Spleen (tissue), 11 donors: ENCODE data around the gene ZNF581. TPM values are rescaled to one million over a fixed set of nuclear protein-coding genes. Genes with fewer than 3 reads are reported as not detected.
A peak's percentile ranks its signal among the peaks of the same experiment; 100 is the strongest.

Source experiments
- DNase-seq: peaks from one replicate; pipeline ENCODE4 v3.0.0-alpha.2; 2020
- H3K27ac ChIP-seq, 8 donors: fragments of 200-600 bp; sonication (generic) in 7 of 8; 1 replicate in 4 of 8; 2 replicates in 4 of 8; pipeline versions ENCODE4 v1.5.0 to v1.8.0; 2016 to 2021; ENCODE audit warnings: inconsistent platforms in 4 of 8, mild to moderate bottlenecking in 4 of 8, moderate library complexity in 1 of 8
- H3K27me3 ChIP-seq, 7 donors: fragments of 200-600 bp; sonication (generic) in 6 of 7; replicated peaks in 1 of 7; 1 replicate in 4 of 7; 2 replicates in 3 of 7; pipeline versions ENCODE4 v1.5.0 to v1.8.0; 2016 to 2021; ENCODE audit warnings: inconsistent platforms in 3 of 7, mild to moderate bottlenecking in 1 of 7
- H3K36me3 ChIP-seq, 6 donors: fragments of 200-600 bp; sonication (generic) in 5 of 6; 1 replicate in 4 of 6; 2 replicates in 2 of 6; pipeline versions ENCODE4 v1.5.0 to v1.8.0; 2016 to 2021; ENCODE audit warnings: inconsistent platforms in 2 of 6
- H3K4me1 ChIP-seq, 6 donors: fragments of 200-600 bp; sonication (generic) in 5 of 6; 1 replicate in 3 of 6; 2 replicates in 3 of 6; pipeline versions ENCODE4 v1.5.0 to v1.8.0; 2016 to 2021; ENCODE audit warnings: inconsistent platforms in 3 of 6
- H3K4me3 ChIP-seq, 8 donors: fragments of 200-600 bp; sonication (generic) in 7 of 8; 1 replicate in 4 of 8; 2 replicates in 4 of 8; pipeline versions ENCODE4 v1.5.0 to v1.8.0; 2016 to 2021; ENCODE audit warnings: inconsistent platforms in 4 of 8, mild to moderate bottlenecking in 4 of 8, moderate library complexity in 2 of 8
- H3K9me3 ChIP-seq, 8 donors: fragments of 200-600 bp; sonication (generic) in 7 of 8; 1 replicate in 4 of 8; 2 replicates in 4 of 8; pipeline versions ENCODE4 v1.5.0 to v1.8.0; 2016 to 2021; ENCODE audit warnings: inconsistent platforms in 4 of 8
- POLR2A ChIP-seq, 3 donors: fragments of 450-650 bp; IDR thresholded peaks; one replicate each; pipeline ENCODE4 v1.5.1; 2017; ENCODE audit warnings: antibody characterized with exemption in 3 of 3, mild to moderate bottlenecking in 1 of 3
- POLR2AphosphoS5 ChIP-seq, 3 donors: sonication (generic); formaldehyde crosslinking; IDR thresholded peaks; one replicate each; pipeline ENCODE4 v1.5.1; 2017; ENCODE audit warnings: antibody characterized with exemption in 3 of 3
- WGBS, 5 donors: extraction: QIAGEN DNeasy Blood & Tissue Kit in 3 of 5; methylation state at CpG; one replicate each; pipeline versions ENCODE4 v1.1.5 to v1.1.7; 2013 to 2018; 5-methylcytosine and 5-hydroxymethylcytosine counted together
- intact Hi-C: fragments of 100-400 bp; cut with DNase I; formaldehyde crosslinking; loops from one replicate; pipeline ENCODE4 v1.15.0; 2023; ENCODE audit warnings: low total_unique reads
- polyA plus RNA-seq, 3 donors: library from polyadenylated mRNA; stranded (reverse); fragments of 200-250 nt; gene quantifications; one replicate each; pipeline ENCODE4 v1.2.1, GENCODE V29; 2013
- total RNA-seq, 7 donors: library from RNA; depleted of rRNA in 3 of 7; stranded (reverse); fragments of >200 nt in 3 of 7; fragmentation: NEBNext Ultra II Directional in 4 of 7; extraction: Animal tissue kit (Norgen Biotek cat#: 25700) in 4 of 7; gene quantifications; one replicate each; pipeline versions ENCODE4 v1.1.0 to v1.2.1, GENCODE V29; 2016 to 2021
- TF ChIP-seq, protein P1 (sequence below), 11 experiments: fragments of 200-600 bp in 7 of 11; fragments of 450-650 bp in 4 of 11; sonication (generic) in 4 of 11; IDR thresholded peaks in 8 of 11; conservative IDR thresholded peaks in 3 of 11; 1 replicate in 7 of 11; 2 replicates in 4 of 11; pipeline versions ENCODE4 v1.4.0 to v1.8.0; 2016 to 2021; ENCODE audit warnings: antibody characterized with exemption in 11 of 11, inconsistent platforms in 4 of 11, mild to moderate bottlenecking in 1 of 11
- donor health status: healthy with polysubstance abuse.
- donor health status: DM: no; HTN: no; CAD: no; lungs with moderate emphysema.
- donor health status: DM: no; HTN: no; CAD: no.
- donor health status: Bipolar disorder and iron deficiency.
- donor health status: healthy.
- donor health status: DM: no; HTN: no; CAD: no.
- donor health status: DM: yes; HTN: yes; CAD: no.

Gene ZNF581
- total and polyA plus RNA-seq, 10 donors: 21.4 to 46.5 (median 30.2) TPM

DNA sequence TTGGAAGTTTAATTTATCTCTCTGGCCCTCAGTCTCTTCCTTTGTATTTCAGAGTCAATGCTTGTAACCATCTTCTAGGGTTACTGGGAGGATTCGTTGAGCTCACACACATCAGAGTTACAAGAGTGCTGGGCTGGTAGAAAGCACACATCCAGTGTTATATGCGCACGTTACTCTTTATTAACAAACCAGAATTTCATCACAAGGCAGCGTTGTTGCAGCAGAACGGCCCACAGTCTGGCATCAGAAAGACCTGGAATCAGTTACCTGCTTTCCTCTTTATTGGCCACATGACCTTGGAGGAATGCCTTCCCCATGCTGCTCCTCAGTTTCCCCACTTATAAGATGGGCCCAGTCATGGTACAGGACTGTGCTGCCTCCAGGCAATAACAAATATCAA, 34.1 kb upstream of the ZNF581 start:
- WGBS, 5 donors: 56 to 92% (median 73%) methylated on average over 5 of the region's 5 CpGs
- intact Hi-C loops: no loop called here
- DNase-seq: no peak
- Histone ChIP-seq H3K27me3 (no peaks in the 10 kb centered on the region), H3K36me3 (peaks cover 0 to 52% (median 18%) of the 10 kb centered on the region in 6 donors), H3K27ac (peak overlapping the region in 3 of 8 donors; percentile 73 to 97 (median 73)), H3K4me3 (no peak overlapping the region), H3K9me3 (no peaks in the 10 kb centered on the region), H3K4me1 (peaks cover 36 to 92% (median 63%) of the 10 kb centered on the region in 6 donors)
- TF ChIP-seq POLR2AphosphoS5 (IDR thresholded peaks at IDR 0.05): no peak
- TF ChIP-seq, protein P1, sequence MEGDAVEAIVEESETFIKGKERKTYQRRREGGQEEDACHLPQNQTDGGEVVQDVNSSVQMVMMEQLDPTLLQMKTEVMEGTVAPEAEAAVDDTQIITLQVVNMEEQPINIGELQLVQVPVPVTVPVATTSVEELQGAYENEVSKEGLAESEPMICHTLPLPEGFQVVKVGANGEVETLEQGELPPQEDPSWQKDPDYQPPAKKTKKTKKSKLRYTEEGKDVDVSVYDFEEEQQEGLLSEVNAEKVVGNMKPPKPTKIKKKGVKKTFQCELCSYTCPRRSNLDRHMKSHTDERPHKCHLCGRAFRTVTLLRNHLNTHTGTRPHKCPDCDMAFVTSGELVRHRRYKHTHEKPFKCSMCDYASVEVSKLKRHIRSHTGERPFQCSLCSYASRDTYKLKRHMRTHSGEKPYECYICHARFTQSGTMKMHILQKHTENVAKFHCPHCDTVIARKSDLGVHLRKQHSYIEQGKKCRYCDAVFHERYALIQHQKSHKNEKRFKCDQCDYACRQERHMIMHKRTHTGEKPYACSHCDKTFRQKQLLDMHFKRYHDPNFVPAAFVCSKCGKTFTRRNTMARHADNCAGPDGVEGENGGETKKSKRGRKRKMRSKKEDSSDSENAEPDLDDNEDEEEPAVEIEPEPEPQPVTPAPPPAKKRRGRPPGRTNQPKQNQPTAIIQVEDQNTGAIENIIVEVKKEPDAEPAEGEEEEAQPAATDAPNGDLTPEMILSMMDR (IDR thresholded peaks at IDR 0.05 in 8 of 11, conservative IDR thresholded peaks at IDR 0.05 in 3 of 11): no peak

DNA sequence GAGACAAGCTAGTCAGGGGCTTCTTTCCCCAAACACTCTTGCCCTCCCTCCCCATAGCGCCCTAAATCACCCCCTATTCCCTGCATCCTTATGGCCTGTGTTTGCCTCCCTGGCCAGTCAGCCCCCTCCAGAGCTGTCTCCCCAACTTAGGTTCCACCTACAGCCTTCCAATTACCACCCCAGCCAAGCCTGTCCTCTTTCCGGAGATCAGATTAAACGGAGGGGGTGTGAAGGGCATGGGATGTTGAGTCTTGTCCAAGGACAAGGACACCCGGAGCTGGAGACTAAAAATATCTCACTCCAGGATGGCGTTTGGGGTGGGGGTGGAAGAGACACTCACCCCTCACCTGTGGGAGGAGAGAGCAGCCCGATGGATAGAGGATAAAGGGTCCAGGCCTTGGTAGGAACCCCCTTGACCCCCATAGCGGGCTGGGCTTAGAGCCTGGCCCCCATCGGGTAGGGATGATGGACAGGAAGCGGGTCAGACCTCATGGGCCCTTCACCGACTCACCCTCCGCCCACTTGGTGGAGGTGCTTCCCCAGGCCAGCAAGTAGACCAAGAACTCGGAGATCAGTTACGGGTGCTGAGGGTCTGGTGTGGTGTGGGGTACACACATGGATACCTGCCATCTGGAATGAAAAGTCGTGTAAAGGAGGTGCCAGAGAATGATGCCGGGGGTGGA, 32.0 kb upstream of the ZNF581 start:
- 49 to 77% (median 72%) methylated on average over 14 to 15 of the region's 15 CpGs for WGBS, 5 donors
- peak in 2 of 3 donors; percentile 42 to 49 for TF ChIP-seq POLR2AphosphoS5 (IDR thresholded peaks at IDR 0.05)
- TF ChIP-seq POLR2A (IDR thresholded peaks at IDR 0.05): no peak
- Histone ChIP-seq H3K4me1 (peaks cover 32 to 87% (median 51%) of the 10 kb centered on the region in 6 donors), H3K27me3 (no peaks in the 10 kb centered on the region), H3K27ac (peak overlapping the region; percentile 35 to 73 (median 66)), H3K36me3 (peaks cover 0 to 73% (median 37%) of the 10 kb centered on the region in 6 donors), H3K9me3 (no peaks in the 10 kb centered on the region), H3K4me3 (peak overlapping the region in 1 of 8 donors; percentile 24)
- DNase-seq: no peak
- intact Hi-C loops: no loop called here

DNA sequence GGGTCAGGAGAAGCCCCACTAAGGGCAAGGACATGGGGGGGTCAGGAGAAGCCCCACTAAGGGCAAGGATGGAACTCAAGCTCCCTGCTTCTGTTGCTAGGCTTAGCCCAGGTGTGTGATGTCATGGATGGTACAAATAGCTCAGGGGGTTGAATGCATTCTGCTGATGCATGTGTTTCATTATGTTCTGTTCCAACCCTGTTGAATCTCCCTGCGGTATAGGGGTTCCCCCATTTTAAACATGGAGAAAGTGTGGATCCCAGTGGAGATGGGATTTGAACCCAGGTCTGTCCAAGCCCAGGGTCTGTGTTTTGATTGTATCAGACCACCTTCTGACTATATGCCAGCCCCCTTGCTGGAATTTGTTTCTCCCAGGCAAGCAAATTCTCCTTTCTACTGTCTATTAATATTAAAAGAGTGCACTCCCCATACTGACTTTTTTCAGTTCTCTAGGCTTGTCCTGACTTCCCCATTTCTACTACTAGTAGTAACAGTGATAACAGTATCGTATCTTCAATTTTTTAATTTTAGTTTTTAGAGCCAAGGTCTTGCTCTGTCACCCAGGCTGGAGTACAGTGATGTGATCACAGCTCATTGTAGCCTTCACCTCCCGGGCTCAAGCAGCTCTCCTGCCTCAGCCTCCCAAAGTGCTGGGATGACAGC, 31.3 kb upstream of the ZNF581 start:
- no peak for DNase-seq

DNA sequence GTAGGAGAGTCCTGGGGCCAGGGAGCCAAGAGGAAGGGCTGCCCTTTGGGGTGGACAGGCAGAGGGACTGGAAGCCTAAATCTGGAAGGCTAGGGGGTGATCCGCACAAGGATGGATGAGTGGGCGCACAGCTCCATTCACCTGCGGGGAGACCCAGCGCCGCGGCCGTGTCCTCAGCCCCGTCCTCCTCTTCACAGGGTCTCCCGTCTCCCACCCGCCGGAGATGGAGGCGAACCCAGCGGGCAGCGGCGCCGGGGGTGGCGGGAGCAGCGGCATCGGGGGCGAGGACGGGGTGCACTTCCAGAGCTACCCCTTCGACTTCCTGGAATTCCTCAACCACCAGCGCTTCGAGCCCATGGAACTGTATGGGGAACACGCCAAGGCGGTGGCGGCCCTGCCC, 30.1 kb upstream of the ZNF581 start:
- peaks cover 0 to 79% (median 48%) of the 10 kb centered on the region in 6 donors for H3K36me3 ChIP-seq
- TF ChIP-seq, protein P1 (IDR thresholded peaks at IDR 0.05 in 8 of 11, conservative IDR thresholded peaks at IDR 0.05 in 3 of 11): no peak
- TF ChIP-seq POLR2A (IDR thresholded peaks at IDR 0.05) (no peak), POLR2AphosphoS5 (IDR thresholded peaks at IDR 0.05) (peak in 1 of 3 donors; percentile 47)
- 91 to 96% (median 95%) methylated on average over 10 to 27 of the region's 27 CpGs for WGBS, 5 donors
- peaks cover 24 to 87% (median 37%) of the 10 kb centered on the region in 6 donors for H3K4me1 ChIP-seq
- intact Hi-C loops: no loop called here
- peak; percentile 72 for DNase-seq
- peak overlapping the region in 2 of 8 donors; percentile 68 to 73 for H3K27ac ChIP-seq
- H3K4me3 ChIP-seq: no peak overlapping the region
- H3K27me3 ChIP-seq: no peaks in the 10 kb centered on the region
- no peaks in the 10 kb centered on the region for H3K9me3 ChIP-seq

More for the DNA sequence above, 31.3 kb upstream of the ZNF581 start:
- intact Hi-C loops: no loop called here
- WGBS, 5 donors: 54 to 70% (median 65%) methylated on average over 3 of the region's 3 CpGs
- Histone ChIP-seq H3K4me3 (peak overlapping the region in 1 of 8 donors; percentile 24), H3K9me3 (no peaks in the 10 kb centered on the region), H3K4me1 (peaks cover 26 to 87% (median 44%) of the 10 kb centered on the region in 6 donors), H3K27ac (peak overlapping the region; percentile 41 to 73 (median 66)), H3K36me3 (peaks cover 0 to 75% (median 43%) of the 10 kb centered on the region in 6 donors), H3K27me3 (no peaks in the 10 kb centered on the region)
- TF ChIP-seq, protein P1 (IDR thresholded peaks at IDR 0.05 in 8 of 11, conservative IDR thresholded peaks at IDR 0.05 in 3 of 11): no peak
- no peak for TF ChIP-seq POLR2A (IDR thresholded peaks at IDR 0.05)
- no peak for TF ChIP-seq POLR2AphosphoS5 (IDR thresholded peaks at IDR 0.05)
